ENCODE measurements around the gene ATP8A2.

- TF ChIP-seq CTCF (IDR thresholded peaks at IDR 0.05): no peak
- TF ChIP-seq ZFX (IDR thresholded peaks at IDR 0.05; ENCODE audit: borderline replicate concordance): no peak
Measured at GRCh38 chr13:25729201-25729600, 357.4 kb downstream of the ATP8A2 start.

Data from 22Rv1 (cell line).